Activated CD8-positive, alpha-beta memory T cell treated with anti-CD3 and anti-CD28 coated beads for 24 hours (primary cell): ENCODE results near the gene CLCF1.

Source experiments
- DNase-seq: peaks from one replicate; pipeline ENCODE4 v3.0.0-alpha.2; 2020

Gene CLCF1

GRCh38 chr11:67374571-67375281 lies 1.3 kb upstream of the CLCF1 start:
- no peak for DNase-seq

- peak; percentile 76 for DNase-seq
Measured at GRCh38 chr11:67373648-67374570, 511 bp upstream of the CLCF1 start.

DNA sequence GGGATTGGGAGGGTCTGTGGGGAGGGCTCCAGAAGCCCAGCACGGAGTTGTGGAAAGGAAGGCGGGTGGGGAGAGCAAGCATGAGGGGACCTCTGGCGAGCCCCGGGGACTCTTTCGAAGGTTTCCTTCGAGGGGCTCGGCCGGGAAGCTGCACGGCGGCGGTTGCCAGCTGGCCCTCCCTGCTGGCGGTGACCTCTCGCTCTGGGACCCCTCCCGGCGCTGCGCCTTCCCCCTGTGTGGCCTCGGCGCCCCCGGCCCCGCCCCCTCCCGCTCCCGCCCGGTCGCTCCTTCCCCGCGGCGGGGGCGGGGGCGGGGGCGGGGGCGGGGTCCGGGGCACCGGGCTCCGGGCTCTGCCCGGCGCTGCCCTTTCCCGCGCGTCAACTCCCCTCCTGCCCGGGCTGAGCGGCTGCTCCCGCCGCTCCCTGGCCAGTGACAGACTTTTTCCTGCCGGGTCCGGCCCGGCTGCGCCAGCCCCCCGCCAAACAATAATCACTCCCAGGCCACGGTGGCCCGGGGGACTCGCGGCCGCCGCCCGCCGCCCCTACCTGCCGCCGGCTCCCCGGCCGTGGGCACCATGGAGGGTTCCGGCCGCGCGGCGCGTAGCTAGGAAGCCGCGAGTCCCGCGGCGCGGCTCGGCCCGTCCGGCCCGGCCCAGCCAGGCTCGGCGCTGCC lies 941 bp downstream of the CLCF1 start:
- DNase-seq = no peak

- DNase-seq = no peak
Measured at GRCh38 chr11:67371911-67372320, 1.5 kb downstream of the CLCF1 start.

- DNase-seq = no peak
Measured at GRCh38 chr11:67371189-67371910, 2.0 kb downstream of the CLCF1 start.

DNA sequence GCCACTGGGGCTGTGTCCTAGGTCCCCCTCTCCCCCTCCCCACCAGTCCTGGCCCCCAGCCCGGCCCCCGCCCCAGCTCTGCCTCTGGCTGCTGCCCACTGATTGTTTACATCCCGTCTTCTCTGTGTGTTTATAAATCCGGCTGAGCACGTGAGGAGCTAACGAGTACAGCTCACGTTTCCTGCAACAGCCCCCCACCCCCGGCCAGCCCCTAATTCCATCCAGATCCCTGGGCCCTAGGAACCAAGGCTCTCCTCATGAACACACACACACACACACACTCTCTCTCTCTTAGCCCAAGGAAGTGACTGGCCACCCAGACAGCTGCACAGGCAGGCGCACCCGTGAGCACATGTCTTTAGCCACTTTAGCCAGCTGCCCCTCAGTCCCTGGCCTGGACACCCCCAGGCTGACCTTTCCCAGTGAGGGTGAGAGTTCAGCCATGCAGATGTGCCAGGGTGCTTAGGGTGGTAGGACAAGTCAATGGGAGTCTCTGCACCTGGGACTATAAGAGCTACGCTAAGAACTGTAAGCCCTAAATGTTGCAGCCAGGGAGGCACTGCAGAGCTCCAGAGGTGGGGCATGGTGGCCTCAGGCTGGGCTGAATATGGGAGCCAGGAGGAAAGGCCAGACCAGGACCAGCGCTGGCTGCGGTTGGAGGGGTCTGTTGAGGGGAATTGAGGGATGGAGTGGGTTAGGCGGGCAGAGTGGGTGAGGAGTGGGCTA lies 2.9 kb downstream of the CLCF1 start:
- DNase-seq = no peak

- DNase-seq = no peak
Measured at GRCh38 chr11:67369801-67370284, 3.6 kb downstream of the CLCF1 start.

DNA sequence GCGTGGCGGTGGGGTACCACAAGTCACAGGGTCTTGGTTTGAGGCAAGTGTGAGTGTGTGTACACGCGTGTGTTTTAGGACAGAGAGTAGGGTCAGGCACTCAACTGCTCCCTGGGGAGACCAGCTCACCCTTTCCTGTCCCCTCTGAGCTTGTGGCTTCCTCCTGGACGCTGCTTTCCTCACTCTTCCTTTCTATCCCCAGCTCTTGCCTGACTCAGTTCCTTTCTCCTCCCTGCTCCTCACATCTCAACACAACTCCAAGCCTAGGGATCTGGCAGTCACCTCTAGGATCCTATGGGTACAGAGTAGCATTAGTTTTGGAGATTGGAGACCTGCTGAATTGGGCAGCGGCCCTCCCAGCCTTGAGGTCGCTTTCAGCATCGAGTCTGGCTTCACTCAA lies 4.1 kb downstream of the CLCF1 start:
- DNase-seq = no peak

DNA sequence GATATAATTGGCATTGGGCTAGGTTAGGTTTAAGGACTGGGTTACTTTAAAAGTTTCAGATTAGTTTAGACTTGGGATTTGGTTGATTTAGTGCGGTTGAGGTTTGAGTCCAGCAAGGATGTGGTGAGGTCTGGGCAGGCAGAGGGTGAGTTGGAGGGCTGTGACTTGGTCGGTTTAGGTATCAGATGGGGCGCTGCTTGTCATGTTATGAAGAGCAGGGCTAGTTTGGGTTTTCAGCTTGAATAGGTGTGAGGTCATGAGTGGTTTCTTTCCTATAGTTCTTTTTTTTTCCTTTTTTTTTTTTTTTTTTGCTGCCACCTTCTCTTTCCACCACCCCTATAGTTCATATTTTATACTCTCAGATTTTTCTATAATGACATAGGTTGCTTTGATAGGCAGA lies 4.8 kb downstream of the CLCF1 start:
- DNase-seq = no peak

GRCh38 chr11:67367761-67368227 lies 5.6 kb downstream of the CLCF1 start:
- no peak for DNase-seq

DNA sequence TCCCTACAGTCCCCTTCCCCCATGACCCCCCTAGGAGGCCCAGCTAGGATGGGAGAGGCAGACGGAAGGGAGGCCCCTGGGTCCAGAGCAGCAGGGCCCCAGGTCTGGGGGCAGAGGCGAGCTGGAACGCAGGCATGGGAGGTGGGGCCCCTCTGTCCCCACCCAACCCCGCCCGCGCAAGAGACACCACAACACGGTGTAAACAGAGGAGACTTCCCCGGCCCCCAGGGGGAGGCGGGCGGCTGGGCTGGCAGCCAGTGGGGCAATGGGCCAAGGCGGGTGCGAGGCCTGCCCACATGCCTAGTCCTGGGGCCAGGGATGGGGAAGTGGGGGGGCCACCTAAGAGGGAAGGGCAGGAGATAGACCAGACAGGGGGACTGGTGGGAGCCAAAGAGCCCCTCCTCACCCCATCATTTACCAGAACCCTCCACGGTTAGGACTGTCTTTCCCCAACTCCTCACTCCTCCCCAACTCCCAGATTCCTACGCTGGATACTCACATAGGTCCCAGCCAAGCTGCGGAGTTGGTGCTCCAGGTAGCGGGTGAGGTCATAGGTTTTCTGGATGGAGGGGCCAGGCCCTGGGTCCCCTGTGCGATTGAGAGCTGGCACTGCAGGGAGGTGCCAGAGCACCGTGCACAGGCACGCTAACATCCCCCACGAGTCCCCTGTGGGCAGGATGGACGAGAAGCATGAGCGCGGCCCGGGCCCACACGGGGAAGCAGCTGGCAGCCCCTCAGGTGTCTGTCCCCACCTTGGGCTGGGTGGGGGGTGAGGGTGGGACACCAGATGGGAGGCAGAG lies 6.2 kb downstream of the CLCF1 start:
- DNase-seq = no peak

DNA sequence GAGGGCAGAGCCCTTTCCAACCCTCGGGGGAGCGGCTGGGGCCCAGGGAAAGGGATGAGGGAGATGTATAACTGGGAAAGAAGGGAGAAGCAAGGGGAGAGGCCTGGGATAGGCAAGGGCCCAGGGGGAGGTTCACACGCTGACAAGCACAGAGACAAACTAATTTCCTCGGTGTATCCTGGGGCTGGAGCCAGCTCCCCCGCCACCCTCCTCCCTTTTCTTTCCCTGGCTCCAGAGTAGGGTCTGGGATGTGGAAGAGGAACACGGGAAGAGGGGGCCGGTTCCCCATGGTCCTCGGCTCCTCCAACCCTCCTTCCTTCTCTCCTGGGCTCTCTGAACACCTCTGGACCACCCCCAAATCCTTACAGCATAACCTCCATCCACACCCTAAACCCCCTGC lies 6.9 kb downstream of the CLCF1 start:
- no peak for DNase-seq

DNA sequence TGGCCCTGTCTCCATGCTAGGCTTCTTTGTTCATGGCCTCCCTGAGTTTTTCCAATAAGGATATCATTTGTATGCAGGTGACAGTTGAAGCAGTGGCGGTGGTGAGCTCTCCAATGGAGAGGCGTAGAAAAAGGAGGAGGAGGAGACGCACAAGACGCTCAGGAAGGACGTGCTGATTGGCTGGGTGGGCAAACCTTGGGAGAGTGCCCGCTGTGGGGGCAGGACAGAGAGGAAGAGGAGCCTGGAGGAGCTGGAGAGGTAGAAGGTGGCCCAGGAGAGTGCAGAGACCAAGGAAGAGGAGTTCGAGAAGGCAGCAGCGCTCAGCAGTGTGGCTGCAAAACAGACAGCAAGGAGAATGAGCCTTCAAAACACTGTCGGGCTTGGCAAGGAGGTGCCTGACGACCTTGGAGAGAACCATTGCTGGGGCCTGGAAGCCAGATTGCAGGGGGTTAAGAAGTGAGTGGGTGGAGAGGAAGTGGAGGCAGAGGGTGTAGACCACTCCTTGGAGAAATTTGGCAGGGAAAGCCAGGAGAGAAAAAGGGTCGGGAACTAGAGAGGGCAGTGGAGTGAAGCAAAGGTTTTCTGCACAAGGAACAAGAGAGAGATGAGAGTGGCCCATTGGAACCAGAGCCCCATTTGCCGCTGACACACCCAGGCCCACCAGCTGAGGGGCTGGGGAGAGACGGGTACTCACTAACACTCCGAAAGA lies 7.5 kb downstream of the CLCF1 start:
- DNase-seq = no peak

- DNase-seq = peak; percentile 51
Measured at GRCh38 chr11:67364783-67365722, 8.3 kb downstream of the CLCF1 start.

DNA sequence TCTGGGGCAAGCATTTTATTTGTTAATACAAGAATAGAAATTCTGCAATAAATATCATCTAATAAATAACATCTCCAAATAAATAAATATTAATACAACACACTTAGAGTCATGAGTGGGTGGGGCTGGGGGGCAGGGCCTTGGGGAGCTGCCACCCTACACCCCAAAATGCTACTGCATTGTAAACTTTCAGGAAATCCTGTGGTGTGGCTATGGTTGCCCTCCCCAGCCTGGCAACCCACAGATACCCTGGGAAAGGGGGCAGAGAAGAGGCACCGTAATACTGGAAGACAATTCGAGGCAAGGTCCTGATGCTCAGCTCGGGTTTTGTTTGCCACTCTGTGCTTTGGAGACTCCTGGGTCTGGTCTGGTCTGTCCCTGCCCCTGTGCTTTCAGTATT lies 9.2 kb downstream of the CLCF1 start:
- no peak for DNase-seq

GRCh38 chr11:67357831-67358670 lies 15.3 kb downstream of the CLCF1 start:
- DNase-seq = no peak

DNA sequence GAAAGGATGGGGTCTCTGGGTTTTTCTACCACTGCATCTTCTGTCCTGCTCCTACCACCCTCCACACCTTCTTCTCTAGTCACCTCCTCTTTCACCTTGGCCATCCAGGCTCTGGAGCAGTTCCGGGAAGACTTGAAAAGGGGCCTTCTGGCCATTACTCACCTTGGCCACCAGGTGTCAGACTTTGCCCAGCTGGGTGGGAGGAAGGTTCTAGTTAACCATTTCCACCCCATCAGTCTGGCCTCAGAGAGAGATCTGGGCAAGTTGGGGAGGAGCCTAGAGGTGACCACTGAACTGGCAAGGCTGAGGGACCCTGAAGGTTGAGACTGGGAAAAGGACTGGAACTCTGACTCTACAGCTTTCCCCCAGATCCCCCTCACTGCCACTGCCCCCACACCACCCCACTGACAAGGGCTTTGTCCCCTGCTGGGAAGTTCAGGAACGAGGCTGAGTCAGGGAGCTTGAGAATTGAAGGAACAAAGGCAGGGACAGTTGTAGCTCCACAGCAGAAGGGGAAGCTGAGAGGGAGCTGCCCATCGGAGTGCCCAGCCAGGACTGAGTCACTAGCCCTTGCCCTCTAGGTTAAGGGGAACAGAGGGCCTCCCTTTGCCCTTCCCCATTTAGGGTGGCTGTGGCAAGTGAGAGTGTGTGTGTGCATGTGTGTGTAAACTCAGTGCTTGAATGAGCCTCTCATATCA lies 16.4 kb downstream of the CLCF1 start:
- DNase-seq = peak; percentile 85
